ENCODE measurements around the gene SELENOI.

- TF ChIP-seq EZH2phosphoT487 (IDR thresholded peaks at IDR 0.05) (no peak), CTCF (IDR thresholded peaks at IDR 0.05) (no peak)
Observed at GRCh38 chr2:26399771-26400376, 53.9 kb downstream of the SELENOI start.
